Measurements from ENCODE around the gene SATL1. TPM values are rescaled to one million over a fixed set of nuclear protein-coding genes. Genes with fewer than 3 reads are reported as not detected.
"Not testable (repeated sequence)": the region's sequence is repeated elsewhere in the genome, so short reads cannot be mapped to it uniquely, and the experiment has no call there.

Gene SATL1
- total RNA-seq, 1 donor from 2014 or later: not detected

- Histone ChIP-seq H3K4me3 (no peak overlapping the region), H3K27me3 (no peaks in the 10 kb centered on the region), H3K4me1 (no peaks in the 10 kb centered on the region), H3K36me3 (no peaks in the 10 kb centered on the region), H3K27ac (no peak overlapping the region), H3K9me3 (no peaks in the 10 kb centered on the region)
- intact Hi-C loops (cut with DNase I): no loop called here
- no peak for ATAC-seq
- TF ChIP-seq CTCF (IDR thresholded peaks at IDR 0.05): no peak
- no peak for DNase-seq
Observed at GRCh38 chrX:85108165-85108564, 135.4 kb downstream of the SATL1 start.

DNA sequence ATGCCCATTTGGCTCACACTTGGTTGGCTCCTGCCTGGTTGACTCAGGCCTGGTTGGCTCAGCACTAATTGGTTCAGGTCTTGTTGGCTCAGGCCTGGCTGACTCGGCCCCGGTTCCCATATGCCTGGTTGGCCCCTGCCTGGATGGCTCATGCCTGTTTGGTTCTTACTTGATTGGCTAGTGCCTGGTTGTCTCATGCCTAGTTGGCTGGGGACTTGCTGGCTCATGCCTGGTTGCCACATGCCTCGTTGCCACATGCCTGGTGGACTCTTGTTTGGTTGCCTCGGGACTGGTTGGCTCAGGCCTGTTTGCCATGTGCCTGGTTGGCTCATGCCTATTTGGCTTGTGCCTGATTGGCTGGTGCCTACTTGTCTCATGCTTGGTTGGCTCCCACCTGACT lies 136.2 kb downstream of the SATL1 start:
- Histone ChIP-seq H3K27ac (no peak overlapping the region), H3K9me3 (no peaks in the 10 kb centered on the region), H3K27me3 (no peaks in the 10 kb centered on the region), H3K4me1 (no peaks in the 10 kb centered on the region), H3K4me3 (no peak overlapping the region), H3K36me3 (no peaks in the 10 kb centered on the region)
- ATAC-seq: no peak
- intact Hi-C loops (cut with DNase I): no loop called here
- no peak for DNase-seq
- no peak for TF ChIP-seq CTCF (IDR thresholded peaks at IDR 0.05)

DNA sequence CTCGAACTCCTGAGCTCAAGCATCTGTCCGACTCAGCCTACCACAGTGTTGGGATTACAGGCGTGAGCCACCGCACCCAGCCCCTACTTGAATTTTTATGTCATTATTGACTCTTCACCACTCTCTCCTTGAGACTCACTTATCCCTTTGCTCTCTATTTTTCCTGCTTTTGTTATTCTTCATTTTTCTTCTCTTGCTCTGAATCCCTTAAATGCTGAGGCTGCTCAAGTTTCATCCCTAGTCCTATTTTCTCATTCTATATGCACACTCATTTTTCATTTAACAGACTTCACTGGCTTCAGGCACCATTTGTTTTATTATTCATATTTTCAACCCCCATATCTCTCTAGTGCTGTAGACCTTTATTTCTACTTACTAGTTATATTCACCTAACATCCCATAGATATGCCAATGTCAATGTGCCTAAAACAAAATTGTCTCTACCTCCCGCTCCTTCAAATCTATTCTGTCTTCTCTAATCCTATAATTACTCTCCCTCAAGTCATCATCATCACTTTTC lies 154.2 kb downstream of the SATL1 start:
- intact Hi-C loops (cut with DNase I): no loop called here
- no peaks in the 10 kb centered on the region for H3K27me3 ChIP-seq
- no peak for TF ChIP-seq CTCF (IDR thresholded peaks at IDR 0.05)
- no peak overlapping the region for H3K4me3 ChIP-seq
- H3K4me1 ChIP-seq: no peaks in the 10 kb centered on the region
- DNase-seq (no peak), ATAC-seq (no peak)
- H3K36me3 ChIP-seq: no peaks in the 10 kb centered on the region
- H3K9me3 ChIP-seq: no peaks in the 10 kb centered on the region
- H3K27ac ChIP-seq: no peak overlapping the region

- DNase-seq: no peak
- intact Hi-C loops (cut with DNase I): no loop called here
Observed at GRCh38 chrX:85084770-85085393, 158.7 kb downstream of the SATL1 start.

GRCh38 chrX:85077247-85077646 lies 166.3 kb downstream of the SATL1 start:
- H3K27me3 ChIP-seq; intact Hi-C loops (cut with DNase I); H3K4me3 ChIP-seq; ATAC-seq; H3K4me1 ChIP-seq; H3K27ac ChIP-seq; H3K9me3 ChIP-seq; H3K36me3 ChIP-seq; DNase-seq: not testable (repeated sequence)

More at GRCh38 chrX:85084770-85085393, 158.7 kb downstream of the SATL1 start:
- peak; percentile 50 for ATAC-seq
- Histone ChIP-seq H3K27me3 (no peaks in the 10 kb centered on the region), H3K9me3 (no peaks in the 10 kb centered on the region), H3K4me1 (no peaks in the 10 kb centered on the region), H3K27ac (no peak overlapping the region), H3K4me3 (no peak overlapping the region), H3K36me3 (no peaks in the 10 kb centered on the region)
- TF ChIP-seq CTCF (IDR thresholded peaks at IDR 0.05): peak; percentile 67

- Histone ChIP-seq H3K27ac (no peak overlapping the region), H3K4me3 (no peak overlapping the region), H3K4me1 (no peaks in the 10 kb centered on the region), H3K27me3 (no peaks in the 10 kb centered on the region), H3K36me3 (no peaks in the 10 kb centered on the region), H3K9me3 (no peaks in the 10 kb centered on the region)
- ATAC-seq: no peak
- no peak for DNase-seq
- intact Hi-C loops (cut with DNase I): no loop called here
- TF ChIP-seq CTCF (IDR thresholded peaks at IDR 0.05): no peak
Observed at GRCh38 chrX:85065512-85066198, 177.9 kb downstream of the SATL1 start.

Data from upper lobe of right lung (tissue), 1 donor.